ENCODE data around the gene KDM4C. TPM values are rescaled to one million over a fixed set of nuclear protein-coding genes. Genes with fewer than 3 reads are reported as not detected.

Gene KDM4C
- total and polyA plus RNA-seq, 2 donors (not counting 1 experiment from before 2014, with no cell fraction given) = 13.0 to 39.0 TPM

- TF ChIP-seq EZH2 (IDR thresholded peaks at IDR 0.05; ENCODE audit: low read length, missing control alignments) (no peak), CTCF (conservative IDR thresholded peaks at IDR 0.05 in 1 of 2, IDR thresholded peaks at IDR 0.05 in 1 of 2; ENCODE audit: low read depth in 1 of 2, low read length in 2 of 2) (no peak)
- H3K4me2 ChIP-seq (ENCODE audit: extremely low read depth, insufficient read depth, low read length) = no peak overlapping the region
- H2AFZ ChIP-seq (ENCODE audit: low read length) = no peak overlapping the region
- no peaks in the 10 kb centered on the region for H3K79me2 ChIP-seq (ENCODE audit: control insufficient read depth, insufficient read depth, low read length)
- no peaks in the 10 kb centered on the region for H4K20me1 ChIP-seq (ENCODE audit: control insufficient read depth, extremely low read depth, insufficient read depth, low read length)
- no peak overlapping the region for H3K9ac ChIP-seq (ENCODE audit: insufficient read depth, low read length)
- H3K27ac ChIP-seq (ENCODE audit: insufficient read depth, low read length) = no peak overlapping the region
- DNase-seq (ENCODE audit: low read depth in 2 of 2) = no peak
- no peaks in the 10 kb centered on the region for H3K36me3 ChIP-seq (ENCODE audit: control insufficient read depth, insufficient read depth, low read length)
- H3K9me3 ChIP-seq (ENCODE audit: control insufficient read depth, insufficient read depth, low read depth, low read length) = no peaks in the 10 kb centered on the region
- no peaks in the 10 kb centered on the region for H3K4me1 ChIP-seq (ENCODE audit: control insufficient read depth, extremely low read depth, insufficient read depth, low read length)
- H3K4me3 ChIP-seq (replicated peaks in 1 of 4; ENCODE audit: control extremely low read depth in 1 of 4, insufficient read depth in 1 of 4, low read depth in 3 of 4, low read length in 4 of 4) = no peak overlapping the region
- H3K27me3 ChIP-seq (ENCODE audit: control insufficient read depth, insufficient read depth, low read length) = no peaks in the 10 kb centered on the region
These were observed 251.3 kb downstream of the KDM4C start for GRCh38 chr9:7009065-7009464.

- no peaks in the 10 kb centered on the region for H4K20me1 ChIP-seq (ENCODE audit: control insufficient read depth, extremely low read depth, insufficient read depth, low read length)
- no peaks in the 10 kb centered on the region for H3K9me3 ChIP-seq (ENCODE audit: control insufficient read depth, insufficient read depth, low read depth, low read length)
- H3K79me2 ChIP-seq (ENCODE audit: control insufficient read depth, insufficient read depth, low read length) = no peaks in the 10 kb centered on the region
- H3K27ac ChIP-seq (ENCODE audit: insufficient read depth, low read length) = no peak overlapping the region
- H3K27me3 ChIP-seq (ENCODE audit: control insufficient read depth, insufficient read depth, low read length) = no peaks in the 10 kb centered on the region
- H3K4me1 ChIP-seq (ENCODE audit: control insufficient read depth, extremely low read depth, insufficient read depth, low read length) = no peaks in the 10 kb centered on the region
- no peak for DNase-seq (ENCODE audit: low read depth in 2 of 2)
- TF ChIP-seq EZH2 (IDR thresholded peaks at IDR 0.05; ENCODE audit: low read length, missing control alignments) (no peak), CTCF (conservative IDR thresholded peaks at IDR 0.05 in 1 of 2, IDR thresholded peaks at IDR 0.05 in 1 of 2; ENCODE audit: low read depth in 1 of 2, low read length in 2 of 2) (no peak)
- no peak overlapping the region for H3K4me3 ChIP-seq (replicated peaks in 1 of 4; ENCODE audit: control extremely low read depth in 1 of 4, insufficient read depth in 1 of 4, low read depth in 3 of 4, low read length in 4 of 4)
- H3K4me2 ChIP-seq (ENCODE audit: extremely low read depth, insufficient read depth, low read length) = no peak overlapping the region
- H3K9ac ChIP-seq (ENCODE audit: insufficient read depth, low read length) = no peak overlapping the region
- H3K36me3 ChIP-seq (ENCODE audit: control insufficient read depth, insufficient read depth, low read length) = no peaks in the 10 kb centered on the region
- H2AFZ ChIP-seq (ENCODE audit: low read length) = no peak overlapping the region
These were observed 253.8 kb downstream of the KDM4C start for GRCh38 chr9:7011395-7012067.

GRCh38 chr9:7027996-7028395 lies 270.2 kb downstream of the KDM4C start:
- Histone ChIP-seq H3K79me2 (ENCODE audit: control insufficient read depth, insufficient read depth, low read length) (no peaks in the 10 kb centered on the region), H2AFZ (ENCODE audit: low read length) (no peak overlapping the region), H3K36me3 (ENCODE audit: control insufficient read depth, insufficient read depth, low read length) (no peaks in the 10 kb centered on the region), H3K4me3 (replicated peaks in 1 of 4; ENCODE audit: control extremely low read depth in 1 of 4, insufficient read depth in 1 of 4, low read depth in 3 of 4, low read length in 4 of 4) (no peak overlapping the region), H3K4me2 (ENCODE audit: extremely low read depth, insufficient read depth, low read length) (no peak overlapping the region), H3K9ac (ENCODE audit: insufficient read depth, low read length) (no peak overlapping the region), H3K27me3 (ENCODE audit: control insufficient read depth, insufficient read depth, low read length) (no peaks in the 10 kb centered on the region), H4K20me1 (ENCODE audit: control insufficient read depth, extremely low read depth, insufficient read depth, low read length) (no peaks in the 10 kb centered on the region), H3K27ac (ENCODE audit: insufficient read depth, low read length) (no peak overlapping the region), H3K9me3 (ENCODE audit: control insufficient read depth, insufficient read depth, low read depth, low read length) (no peaks in the 10 kb centered on the region), H3K4me1 (ENCODE audit: control insufficient read depth, extremely low read depth, insufficient read depth, low read length) (no peaks in the 10 kb centered on the region)
- TF ChIP-seq CTCF (conservative IDR thresholded peaks at IDR 0.05 in 1 of 2, IDR thresholded peaks at IDR 0.05 in 1 of 2; ENCODE audit: low read depth in 1 of 2, low read length in 2 of 2) (no peak), EZH2 (IDR thresholded peaks at IDR 0.05; ENCODE audit: low read length, missing control alignments) (no peak)
- no peak for DNase-seq (ENCODE audit: low read depth in 2 of 2)
